GM12878 (cell line): ENCODE measurements around the gene IL19. TPM values are rescaled to one million over a fixed set of nuclear protein-coding genes. Genes with fewer than 3 reads are reported as not detected.
A peak's percentile ranks its signal among the peaks of the same experiment; 100 is the strongest.

Experiments
- BMI1 ChIP-seq: fragments of 450-650 bp; IDR thresholded peaks from 2 replicates; pipeline ENCODE4 v1.6.1; 2016; ENCODE audit warnings: mild to moderate bottlenecking, moderate library complexity, borderline replicate concordance
- CEBPB ChIP-seq, 2 experiments: fragments of 150-350 bp in 1 of 2; IDR thresholded peaks; 2 replicates each; pipeline ENCODE4 v1.6.1; 2012 to 2014; ENCODE audit warnings: low read depth in 2 of 2, low read length in 2 of 2, borderline replicate concordance in 1 of 2, inconsistent platforms in 1 of 2
- HCFC1 ChIP-seq: fragments of 150-350 bp; IDR thresholded peaks from 2 replicates; pipeline ENCODE4 v1.6.1; 2014; ENCODE audit warnings: low read length
- KLF5 ChIP-seq: fragments of 450-650 bp; IDR thresholded peaks from 2 replicates; pipeline ENCODE4 v1.6.1; 2014; ENCODE audit warnings: mild to moderate bottlenecking; ENCODE audit not compliant: partially characterized antibody
- MYC ChIP-seq: IDR thresholded peaks from 2 replicates; pipeline ENCODE4 v1.6.1; 2011; ENCODE audit warnings: mild to moderate bottlenecking, low read length, moderate library complexity, inconsistent platforms; ENCODE audit not compliant: insufficient read depth, insufficient replicate concordance, insufficient read length, severe bottlenecking
- RAD21 ChIP-seq: IDR thresholded peaks from 2 replicates; pipeline ENCODE4 v1.6.1; 2011; ENCODE audit warnings: mild to moderate bottlenecking, low read depth, low read length, moderate library complexity; ENCODE audit not compliant: insufficient read depth
- RFX5 ChIP-seq: IDR thresholded peaks from 2 replicates; pipeline ENCODE4 v1.6.1; 2011; ENCODE audit warnings: low read depth, low read length, improper control_type of control experiment
- SMAD5 ChIP-seq: IDR thresholded peaks from 2 replicates; pipeline ENCODE4 v1.6.1; 2016; ENCODE audit warnings: antibody characterized with exemption, low read depth
- STAT1 ChIP-seq: fragments of 450-650 bp; conservative IDR thresholded peaks from 2 replicates; pipeline ENCODE4 v1.6.1; 2014; ENCODE audit warnings: antibody characterized with exemption, mild to moderate bottlenecking
- TCF3 ChIP-seq: IDR thresholded peaks from 2 replicates; pipeline ENCODE4 v1.6.1; 2012; ENCODE audit warnings: low read depth, mild to moderate bottlenecking, low read length, borderline replicate concordance; ENCODE audit not compliant: insufficient read depth
- TCF7 ChIP-seq: IDR thresholded peaks from 2 replicates; pipeline ENCODE4 v1.6.1; 2014; ENCODE audit warnings: antibody characterized with exemption, borderline replicate concordance
- WRNIP1 ChIP-seq: IDR thresholded peaks from 2 replicates; pipeline ENCODE4 v1.6.1; 2011; ENCODE audit warnings: low read depth, low read length, improper control_type of control experiment, borderline replicate concordance
- polyA plus RNA-seq, 11 experiments: library from polyadenylated mRNA; depleted of rRNA in 4 of 11; unstranded in 6 of 11; stranded (reverse) in 5 of 11; fragments of >200 nt; fragmentation: Nextera tagmentation in 4 of 11; fragmentation: Illumina TruSeq in 1 of 11; extraction: Ambion mirVana in 4 of 11; extraction: Trizol in 1 of 11; gene quantifications; 1 replicate in 1 of 11; 2 replicates in 10 of 11; pipeline versions ENCODE4 v1.2.1 to v1.2.3, GENCODE V29; 2011 to 2016; ENCODE audit warnings: inconsistent platforms in 2 of 11, missing spikeins in 2 of 11, low read depth in 1 of 11
- total RNA-seq, 4 experiments: library from RNA; depleted of rRNA in 3 of 4; stranded (reverse); fragments of >200 nt in 3 of 4; fragmentation: Illumina TruSeq in 1 of 4; extraction: Trizol in 1 of 4; gene quantifications; 2 replicates each; pipeline versions ENCODE4 v1.2.1 to v1.2.3, GENCODE V29; 2013 to 2021
- TF ChIP-seq, protein P1 (sequence below): fragments of 450-650 bp; conservative IDR thresholded peaks from 2 replicates; pipeline ENCODE4 v1.6.1; 2017; ENCODE audit warnings: mild to moderate bottlenecking, moderate library complexity
- TF ChIP-seq, protein P2 (sequence below), 3 experiments: IDR thresholded peaks in 2 of 3; conservative IDR thresholded peaks in 1 of 3; 2 replicates each; pipeline ENCODE4 v1.5.1; 2011; ENCODE audit warnings: low read depth in 3 of 3, low read length in 3 of 3, mild to moderate bottlenecking in 3 of 3, control low read depth in 2 of 3, moderate library complexity in 2 of 3, inconsistent platforms in 1 of 3, mixed read lengths in 1 of 3; ENCODE audit not compliant: control insufficient read depth in 2 of 3, insufficient read depth in 1 of 3; ENCODE audit errors: extremely low read depth in 1 of 3
- TF ChIP-seq, protein P3 (sequence below): fragments of 450-650 bp; IDR thresholded peaks from 2 replicates; pipeline ENCODE4 v1.6.1; 2016; ENCODE audit warnings: mild to moderate bottlenecking
- TF ChIP-seq, protein P4 (sequence below): fragments of 450-650 bp; formaldehyde crosslinking; IDR thresholded peaks from 2 replicates; pipeline ENCODE4 v1.4.0; 2020; ENCODE audit warnings: mild to moderate bottlenecking, moderate library complexity

Gene IL19
- total and polyA plus RNA-seq, 10 of the 15 experiments (the other 5 are each of a cell fraction or from before 2014, with no cell fraction given): 0.10 to 0.73 (median 0.28) TPM; not detected in 6

DNA sequence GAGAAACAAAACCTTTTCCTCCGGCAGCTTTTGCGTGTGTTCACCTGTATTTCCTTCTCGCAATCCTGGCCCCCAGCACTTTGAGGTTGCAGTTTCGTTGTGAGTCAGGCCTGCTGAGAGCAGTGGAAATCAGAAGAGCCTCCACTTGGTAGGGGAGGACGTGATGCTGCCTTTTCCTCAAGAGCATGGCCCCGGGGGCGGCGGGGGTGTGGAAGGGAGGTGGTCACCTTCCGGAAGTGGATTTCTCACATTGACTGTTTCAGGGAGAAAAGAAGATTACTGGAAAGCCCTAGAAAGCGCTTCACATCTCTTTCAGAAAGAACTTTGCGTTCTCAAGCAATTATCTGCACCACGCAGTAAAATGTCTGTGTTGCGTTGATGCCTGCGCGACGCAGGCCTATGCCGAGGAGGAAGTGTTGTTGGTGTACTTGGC is 13.9 kb downstream of the IL19 start (continued):
- TF ChIP-seq BMI1 (no peak), TCF7 (peak; percentile 72), TCF3 (peak; percentile 79; the same call in 1 of the 2 replicates), WRNIP1 (no peak), MYC (no peak), RFX5 (no peak), HCFC1 (no peak), STAT1 (no peak), RAD21 (peak; percentile 19; the same call in 1 of the 2 replicates), KLF5 (no peak), CEBPB (IDR thresholded peaks at IDR 0.05; ENCODE audit: borderline replicate concordance in 1 of 2, low read depth in 2 of 2, low read length in 2 of 2) (no peak; a peak in 1 of 4 replicates), SMAD5 (no peak)
- TF ChIP-seq, protein P1, sequence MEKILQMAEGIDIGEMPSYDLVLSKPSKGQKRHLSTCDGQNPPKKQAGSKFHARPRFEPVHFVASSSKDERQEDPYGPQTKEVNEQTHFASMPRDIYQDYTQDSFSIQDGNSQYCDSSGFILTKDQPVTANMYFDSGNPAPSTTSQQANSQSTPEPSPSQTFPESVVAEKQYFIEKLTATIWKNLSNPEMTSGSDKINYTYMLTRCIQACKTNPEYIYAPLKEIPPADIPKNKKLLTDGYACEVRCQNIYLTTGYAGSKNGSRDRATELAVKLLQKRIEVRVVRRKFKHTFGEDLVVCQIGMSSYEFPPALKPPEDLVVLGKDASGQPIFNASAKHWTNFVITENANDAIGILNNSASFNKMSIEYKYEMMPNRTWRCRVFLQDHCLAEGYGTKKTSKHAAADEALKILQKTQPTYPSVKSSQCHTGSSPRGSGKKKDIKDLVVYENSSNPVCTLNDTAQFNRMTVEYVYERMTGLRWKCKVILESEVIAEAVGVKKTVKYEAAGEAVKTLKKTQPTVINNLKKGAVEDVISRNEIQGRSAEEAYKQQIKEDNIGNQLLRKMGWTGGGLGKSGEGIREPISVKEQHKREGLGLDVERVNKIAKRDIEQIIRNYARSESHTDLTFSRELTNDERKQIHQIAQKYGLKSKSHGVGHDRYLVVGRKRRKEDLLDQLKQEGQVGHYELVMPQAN: no peak
- TF ChIP-seq, protein P2, sequence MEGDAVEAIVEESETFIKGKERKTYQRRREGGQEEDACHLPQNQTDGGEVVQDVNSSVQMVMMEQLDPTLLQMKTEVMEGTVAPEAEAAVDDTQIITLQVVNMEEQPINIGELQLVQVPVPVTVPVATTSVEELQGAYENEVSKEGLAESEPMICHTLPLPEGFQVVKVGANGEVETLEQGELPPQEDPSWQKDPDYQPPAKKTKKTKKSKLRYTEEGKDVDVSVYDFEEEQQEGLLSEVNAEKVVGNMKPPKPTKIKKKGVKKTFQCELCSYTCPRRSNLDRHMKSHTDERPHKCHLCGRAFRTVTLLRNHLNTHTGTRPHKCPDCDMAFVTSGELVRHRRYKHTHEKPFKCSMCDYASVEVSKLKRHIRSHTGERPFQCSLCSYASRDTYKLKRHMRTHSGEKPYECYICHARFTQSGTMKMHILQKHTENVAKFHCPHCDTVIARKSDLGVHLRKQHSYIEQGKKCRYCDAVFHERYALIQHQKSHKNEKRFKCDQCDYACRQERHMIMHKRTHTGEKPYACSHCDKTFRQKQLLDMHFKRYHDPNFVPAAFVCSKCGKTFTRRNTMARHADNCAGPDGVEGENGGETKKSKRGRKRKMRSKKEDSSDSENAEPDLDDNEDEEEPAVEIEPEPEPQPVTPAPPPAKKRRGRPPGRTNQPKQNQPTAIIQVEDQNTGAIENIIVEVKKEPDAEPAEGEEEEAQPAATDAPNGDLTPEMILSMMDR (IDR thresholded peaks at IDR 0.05 in 2 of 3, conservative IDR thresholded peaks at IDR 0.05 in 1 of 3; ENCODE audit: control insufficient read depth in 2 of 3, extremely low read depth in 1 of 3, insufficient read depth in 1 of 3, low read depth in 3 of 3, low read length in 3 of 3): no peak
- TF ChIP-seq, protein P3, sequence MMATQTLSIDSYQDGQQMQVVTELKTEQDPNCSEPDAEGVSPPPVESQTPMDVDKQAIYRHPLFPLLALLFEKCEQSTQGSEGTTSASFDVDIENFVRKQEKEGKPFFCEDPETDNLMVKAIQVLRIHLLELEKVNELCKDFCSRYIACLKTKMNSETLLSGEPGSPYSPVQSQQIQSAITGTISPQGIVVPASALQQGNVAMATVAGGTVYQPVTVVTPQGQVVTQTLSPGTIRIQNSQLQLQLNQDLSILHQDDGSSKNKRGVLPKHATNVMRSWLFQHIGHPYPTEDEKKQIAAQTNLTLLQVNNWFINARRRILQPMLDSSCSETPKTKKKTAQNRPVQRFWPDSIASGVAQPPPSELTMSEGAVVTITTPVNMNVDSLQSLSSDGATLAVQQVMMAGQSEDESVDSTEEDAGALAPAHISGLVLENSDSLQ: peak; percentile 16; the same call in 1 of the 2 replicates
- TF ChIP-seq, protein P4, sequence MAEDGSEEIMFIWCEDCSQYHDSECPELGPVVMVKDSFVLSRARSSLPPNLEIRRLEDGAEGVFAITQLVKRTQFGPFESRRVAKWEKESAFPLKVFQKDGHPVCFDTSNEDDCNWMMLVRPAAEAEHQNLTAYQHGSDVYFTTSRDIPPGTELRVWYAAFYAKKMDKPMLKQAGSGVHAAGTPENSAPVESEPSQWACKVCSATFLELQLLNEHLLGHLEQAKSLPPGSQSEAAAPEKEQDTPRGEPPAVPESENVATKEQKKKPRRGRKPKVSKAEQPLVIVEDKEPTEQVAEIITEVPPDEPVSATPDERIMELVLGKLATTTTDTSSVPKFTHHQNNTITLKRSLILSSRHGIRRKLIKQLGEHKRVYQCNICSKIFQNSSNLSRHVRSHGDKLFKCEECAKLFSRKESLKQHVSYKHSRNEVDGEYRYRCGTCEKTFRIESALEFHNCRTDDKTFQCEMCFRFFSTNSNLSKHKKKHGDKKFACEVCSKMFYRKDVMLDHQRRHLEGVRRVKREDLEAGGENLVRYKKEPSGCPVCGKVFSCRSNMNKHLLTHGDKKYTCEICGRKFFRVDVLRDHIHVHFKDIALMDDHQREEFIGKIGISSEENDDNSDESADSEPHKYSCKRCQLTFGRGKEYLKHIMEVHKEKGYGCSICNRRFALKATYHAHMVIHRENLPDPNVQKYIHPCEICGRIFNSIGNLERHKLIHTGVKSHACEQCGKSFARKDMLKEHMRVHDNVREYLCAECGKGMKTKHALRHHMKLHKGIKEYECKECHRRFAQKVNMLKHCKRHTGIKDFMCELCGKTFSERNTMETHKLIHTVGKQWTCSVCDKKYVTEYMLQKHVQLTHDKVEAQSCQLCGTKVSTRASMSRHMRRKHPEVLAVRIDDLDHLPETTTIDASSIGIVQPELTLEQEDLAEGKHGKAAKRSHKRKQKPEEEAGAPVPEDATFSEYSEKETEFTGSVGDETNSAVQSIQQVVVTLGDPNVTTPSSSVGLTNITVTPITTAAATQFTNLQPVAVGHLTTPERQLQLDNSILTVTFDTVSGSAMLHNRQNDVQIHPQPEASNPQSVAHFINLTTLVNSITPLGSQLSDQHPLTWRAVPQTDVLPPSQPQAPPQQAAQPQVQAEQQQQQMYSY (CRISPR knock-in tag): no peak
